ENCODE data around the gene IRF2BP2.
A peak's percentile ranks its signal among the peaks of the same experiment; 100 is the strongest.
"Not testable (repeated sequence)": the region's sequence is repeated elsewhere in the genome, so short reads cannot be mapped to it uniquely, and the experiment has no call there.

IRF2BP2 gene

GRCh38 chr1:234610061-234610665 lies at the start of gene IRF2BP2:
TSS of gene IRF2BP2 (minus strand) at chr1:234610178. CDS start at chr1:234609494, 684 bp downstream.
- DNase-seq (ENCODE audit: low read depth) = peak; percentile 87

GRCh38 chr1:234659538-234659937 lies 49.6 kb upstream of the IRF2BP2 start:
- DNase-seq (ENCODE audit: low read depth) = peak; percentile 38

GRCh38 chr1:234658138-234658537 lies 48.2 kb upstream of the IRF2BP2 start:
- peak; percentile 68 for DNase-seq (ENCODE audit: low read depth)

- DNase-seq (ENCODE audit: low read depth) = peak; percentile 61
Measured at GRCh38 chr1:234656944-234657654, 47.1 kb upstream of the IRF2BP2 start.

GRCh38 chr1:234656070-234656895 lies 46.3 kb upstream of the IRF2BP2 start:
- DNase-seq (ENCODE audit: low read depth) = peak; percentile 23

- DNase-seq (ENCODE audit: low read depth) = no peak
Measured at GRCh38 chr1:234655328-234656069, 45.5 kb upstream of the IRF2BP2 start.

GRCh38 chr1:234654002-234654733 lies 44.2 kb upstream of the IRF2BP2 start:
- no peak for DNase-seq (ENCODE audit: low read depth)

GRCh38 chr1:234649432-234650081 lies 39.6 kb upstream of the IRF2BP2 start:
- no peak for DNase-seq (ENCODE audit: low read depth)

- DNase-seq (ENCODE audit: low read depth) = no peak
Measured at GRCh38 chr1:234647758-234648157, 37.8 kb upstream of the IRF2BP2 start.

GRCh38 chr1:234647245-234647644 lies 37.3 kb upstream of the IRF2BP2 start:
- no peak for DNase-seq (ENCODE audit: low read depth)

- DNase-seq (ENCODE audit: low read depth) = no peak
Measured at GRCh38 chr1:234645964-234646363, 36.0 kb upstream of the IRF2BP2 start.

- DNase-seq (ENCODE audit: low read depth) = peak; percentile 86
Measured at GRCh38 chr1:234645474-234645953, 35.5 kb upstream of the IRF2BP2 start.

- no peak for DNase-seq (ENCODE audit: low read depth)
Measured at GRCh38 chr1:234644928-234645327, 35.0 kb upstream of the IRF2BP2 start.

GRCh38 chr1:234643850-234644134 lies 33.8 kb upstream of the IRF2BP2 start:
- DNase-seq (ENCODE audit: low read depth) = no peak

GRCh38 chr1:234643111-234643849 lies 33.3 kb upstream of the IRF2BP2 start:
- no peak for DNase-seq (ENCODE audit: low read depth)

GRCh38 chr1:234642428-234642827 lies 32.5 kb upstream of the IRF2BP2 start:
- no peak for DNase-seq (ENCODE audit: low read depth)

- DNase-seq (ENCODE audit: low read depth) = no peak
Measured at GRCh38 chr1:234639961-234640360, 30.0 kb upstream of the IRF2BP2 start.

- DNase-seq (ENCODE audit: low read depth) = no peak
Measured at GRCh38 chr1:234638832-234639799, 29.1 kb upstream of the IRF2BP2 start.

- not testable (repeated sequence) for DNase-seq (ENCODE audit: low read depth)
Measured at GRCh38 chr1:234634922-234635321, 24.9 kb upstream of the IRF2BP2 start.
